ENCODE measurements around the gene RALB. TPM values are rescaled to one million over a fixed set of nuclear protein-coding genes. Genes with fewer than 3 reads are reported as not detected.

The RALB gene
- total RNA-seq, 2 donors from 2014 or later: 37.1 to 45.8 TPM

- Mint-ChIP-seq H3K36me3 (ENCODE audit: low read depth) (no peaks in the 10 kb centered on the region), H3K4me1 (peaks cover 8% of the 10 kb centered on the region), H3K27ac (no peak overlapping the region), H3K4me3 (no peak overlapping the region), H3K9me3 (no peaks in the 10 kb centered on the region), H3K27me3 (ENCODE audit: insufficient read depth) (peaks cover 29% of the 10 kb centered on the region)
- H3K9ac ChIP-seq (ENCODE audit: extremely low read depth, low read length, poor library complexity, severe bottlenecking): no peak overlapping the region
- H3K27me3 ChIP-seq (ENCODE audit: control insufficient read depth, insufficient read depth, low read length, poor library complexity, severe bottlenecking): no peaks in the 10 kb centered on the region
- TF ChIP-seq CTCF (conservative IDR thresholded peaks at IDR 0.05): no peak
- no peak for DNase-seq
- H3K27ac ChIP-seq (ENCODE audit: low read depth, low read length): no peak overlapping the region
- no peaks in the 10 kb centered on the region for H3K36me3 ChIP-seq (ENCODE audit: control insufficient read depth, insufficient read depth, low read length)
- no peaks in the 10 kb centered on the region for H3K9me3 ChIP-seq (ENCODE audit: control insufficient read depth, low read length)
- H3K4me1 ChIP-seq (ENCODE audit: control insufficient read depth, insufficient read depth, low read length): peaks cover 6% of the 10 kb centered on the region
- H3K4me3 ChIP-seq (ENCODE audit: low read length): no peak overlapping the region
- 92 to 93% methylated on average over 22 to 24 of the region's 24 CpGs for WGBS, 2 experiments (ENCODE audit: insufficient coverage in 1 of 2, insufficient read length in 1 of 2)
These were observed 78.5 kb downstream of the RALB start for GRCh38 chr2:120330946-120331822.

GRCh38 chr2:120331903-120332302 is 79.3 kb downstream of the RALB start:
- Histone ChIP-seq H3K4me3 (ENCODE audit: low read length) (no peak overlapping the region), H3K9me3 (ENCODE audit: control insufficient read depth, low read length) (no peaks in the 10 kb centered on the region), H3K9ac (ENCODE audit: extremely low read depth, low read length, poor library complexity, severe bottlenecking) (no peak overlapping the region), H3K27me3 (ENCODE audit: control insufficient read depth, insufficient read depth, low read length, poor library complexity, severe bottlenecking) (no peaks in the 10 kb centered on the region), H3K4me1 (ENCODE audit: control insufficient read depth, insufficient read depth, low read length) (peaks cover 6% of the 10 kb centered on the region), H3K36me3 (ENCODE audit: control insufficient read depth, insufficient read depth, low read length) (no peaks in the 10 kb centered on the region), H3K27ac (ENCODE audit: low read depth, low read length) (no peak overlapping the region)
- Mint-ChIP-seq H3K9me3 (no peaks in the 10 kb centered on the region), H3K36me3 (ENCODE audit: low read depth) (no peaks in the 10 kb centered on the region), H3K4me3 (no peak overlapping the region), H3K27me3 (ENCODE audit: insufficient read depth) (peaks cover 30% of the 10 kb centered on the region), H3K27ac (no peak overlapping the region), H3K4me1 (peaks cover 8% of the 10 kb centered on the region)
- no peak for DNase-seq
- no peak for TF ChIP-seq CTCF (conservative IDR thresholded peaks at IDR 0.05)
- 92 to 93% methylated on average over 2 to 4 of the region's 4 CpGs for whole genome bisulfite sequencing, 2 experiments (ENCODE audit: insufficient coverage in 1 of 2, insufficient read length in 1 of 2)

GRCh38 chr2:120332384-120332783 is 79.7 kb downstream of the RALB start:
- no peak overlapping the region for H3K27ac Mint-ChIP-seq
- no peak overlapping the region for H3K4me3 Mint-ChIP-seq
- H3K36me3 Mint-ChIP-seq (ENCODE audit: low read depth): no peaks in the 10 kb centered on the region
- no peaks in the 10 kb centered on the region for H3K9me3 ChIP-seq (ENCODE audit: control insufficient read depth, low read length)
- no peak overlapping the region for H3K9ac ChIP-seq (ENCODE audit: extremely low read depth, low read length, poor library complexity, severe bottlenecking)
- peaks cover 6% of the 10 kb centered on the region for H3K4me1 ChIP-seq (ENCODE audit: control insufficient read depth, insufficient read depth, low read length)
- TF ChIP-seq CTCF (conservative IDR thresholded peaks at IDR 0.05): no peak
- H3K27me3 ChIP-seq (ENCODE audit: control insufficient read depth, insufficient read depth, low read length, poor library complexity, severe bottlenecking): no peaks in the 10 kb centered on the region
- H3K4me1 Mint-ChIP-seq: peaks cover 8% of the 10 kb centered on the region
- no peak overlapping the region for H3K27ac ChIP-seq (ENCODE audit: low read depth, low read length)
- H3K9me3 Mint-ChIP-seq: no peaks in the 10 kb centered on the region
- 92% methylated on average over 6 of the region's 6 CpGs for WGBS, 2 experiments (ENCODE audit: insufficient coverage in 1 of 2, insufficient read length in 1 of 2)
- no peak overlapping the region for H3K4me3 ChIP-seq (ENCODE audit: low read length)
- H3K27me3 Mint-ChIP-seq (ENCODE audit: insufficient read depth): peaks cover 28% of the 10 kb centered on the region
- H3K36me3 ChIP-seq (ENCODE audit: control insufficient read depth, insufficient read depth, low read length): no peaks in the 10 kb centered on the region
- no peak for DNase-seq
